GM12892 (cell line): ENCODE measurements around the gene ITPR3.

ENCODE experiments used
- POLR2A ChIP-seq: IDR thresholded peaks from 2 replicates; pipeline ENCODE4 v1.6.1; 2011; ENCODE audit warnings: low read depth, low read length, control low read depth
- POLR2AphosphoS5 ChIP-seq: IDR thresholded peaks from 2 replicates; pipeline ENCODE4 v1.6.1; 2011; ENCODE audit warnings: low read depth, low read length, control low read depth

GRCh38 chr6:33683051-33683571 lies 62.0 kb downstream of the ITPR3 start:
- TF ChIP-seq POLR2A (no peak), POLR2AphosphoS5 (no peak)
